ENCODE data around the gene ABI1.

ABI1 gene

DNA sequence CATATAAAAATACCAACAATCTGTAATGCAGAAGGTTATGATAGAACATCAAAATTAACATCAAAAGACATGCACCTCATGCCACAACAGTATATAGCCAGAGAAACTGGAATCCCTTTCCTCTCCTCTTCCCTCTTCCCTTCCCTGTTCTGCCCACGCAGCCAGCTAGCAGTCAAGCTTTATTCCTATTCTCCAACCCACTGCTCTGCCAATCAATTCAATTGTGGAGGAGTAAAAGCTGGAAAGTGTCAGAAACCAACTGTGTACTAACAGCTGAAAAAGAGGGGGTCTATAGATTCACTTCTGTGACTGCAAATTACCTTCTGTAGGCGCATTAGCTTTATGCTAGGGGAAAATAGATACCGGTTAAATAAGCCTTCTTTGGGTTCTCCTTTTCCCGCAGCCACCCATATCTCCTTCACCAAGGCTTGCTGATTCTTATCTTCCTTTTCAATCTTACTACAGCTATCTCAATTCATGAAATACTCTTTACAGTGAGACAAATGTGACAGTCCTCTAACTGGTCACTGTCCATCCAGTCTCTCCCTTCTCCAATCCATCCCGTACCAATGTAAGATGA is 16.3 kb downstream of the ABI1 start:
- DNase-seq = no peak
- Histone ChIP-seq H3K79me1 (replicated peaks; ENCODE audit: low read length, poor library complexity, severe bottlenecking) (peaks cover 9% of the 10 kb centered on the region), H3K4me1 (ENCODE audit: control insufficient read depth, insufficient read depth, low read depth, low read length) (no peaks in the 10 kb centered on the region), H2AFZ (ENCODE audit: low read depth, low read length) (no peak overlapping the region), H3K9ac (ENCODE audit: low read length) (no peak overlapping the region), H3K18ac (ENCODE audit: low read depth in 1 of 2, low read length in 2 of 2) (no peak overlapping the region), H2BK12ac (ENCODE audit: low read length in 2 of 2) (no peak overlapping the region), H3K23ac (ENCODE audit: low read length in 2 of 2) (no peak overlapping the region), H3K4me2 (ENCODE audit: low read length, poor library complexity, severe bottlenecking) (no peak overlapping the region), H2BK5ac (ENCODE audit: low read depth, low read length, poor library complexity, severe bottlenecking) (no peak overlapping the region), H4K91ac (ENCODE audit: low read length) (no peak overlapping the region), H3K14ac (ENCODE audit: low read length in 2 of 2) (no peak overlapping the region), H2BK15ac (ENCODE audit: low read depth, poor library complexity, severe bottlenecking) (no peak overlapping the region), H2AK5ac (ENCODE audit: low read length, severe bottlenecking) (no peak overlapping the region), H3K4ac (ENCODE audit: low read depth in 1 of 2, low read length in 2 of 2) (no peak overlapping the region), H3K27me3 (ENCODE audit: control insufficient read depth in 1 of 2, insufficient read depth in 1 of 2, low read length in 2 of 2) (no peaks in the 10 kb centered on the region), H3K36me3 (ENCODE audit: control insufficient read depth in 1 of 2, insufficient read depth in 2 of 2, low read depth in 1 of 2, low read length in 2 of 2) (no peaks in the 10 kb centered on the region), H3K27ac (ENCODE audit: low read length, poor library complexity, severe bottlenecking) (no peak overlapping the region), H4K8ac (ENCODE audit: low read length) (no peak overlapping the region), H2BK120ac (ENCODE audit: low read depth, low read length) (no peak overlapping the region), H3K9me3 (ENCODE audit: control insufficient read depth, low read length) (no peaks in the 10 kb centered on the region), H3K4me3 (ENCODE audit: insufficient read depth in 1 of 2, low read depth in 1 of 2, low read length in 2 of 2) (no peak overlapping the region)
- 55% methylated on average over 3 of the region's 5 CpGs for WGBS

DNA sequence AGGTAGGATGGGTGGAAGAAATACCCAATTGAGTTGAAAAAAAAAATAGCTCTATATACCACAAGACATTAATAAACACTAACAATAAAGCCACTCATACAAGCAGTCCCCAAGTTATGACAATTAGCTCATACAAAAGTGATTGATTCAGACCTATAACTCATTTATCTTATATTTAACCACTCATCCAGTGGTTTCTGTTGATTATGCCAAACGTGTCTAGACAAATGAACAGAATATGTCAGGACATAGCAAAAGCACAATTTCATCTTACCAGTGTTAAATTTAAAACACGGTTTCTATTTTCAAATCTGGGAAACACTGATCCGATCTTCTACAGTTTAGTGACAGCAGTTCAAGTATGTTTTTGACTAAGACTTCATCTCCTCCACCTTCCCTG is 17.0 kb downstream of the ABI1 start:
- H2BK15ac ChIP-seq (ENCODE audit: low read depth, poor library complexity, severe bottlenecking) = no peak overlapping the region
- H2BK120ac ChIP-seq (ENCODE audit: low read depth, low read length) = no peak overlapping the region
- H3K4ac ChIP-seq (ENCODE audit: low read depth in 1 of 2, low read length in 2 of 2) = no peak overlapping the region
- DNase-seq = no peak
- no peak overlapping the region for H2AK5ac ChIP-seq (ENCODE audit: low read length, severe bottlenecking)
- H3K4me1 ChIP-seq (ENCODE audit: control insufficient read depth, insufficient read depth, low read depth, low read length) = no peaks in the 10 kb centered on the region
- no peak overlapping the region for H2AFZ ChIP-seq (ENCODE audit: low read depth, low read length)
- no peak overlapping the region for H3K4me3 ChIP-seq (ENCODE audit: insufficient read depth in 1 of 2, low read depth in 1 of 2, low read length in 2 of 2)
- H3K36me3 ChIP-seq (ENCODE audit: control insufficient read depth in 1 of 2, insufficient read depth in 2 of 2, low read depth in 1 of 2, low read length in 2 of 2) = no peaks in the 10 kb centered on the region
- no peak overlapping the region for H3K23ac ChIP-seq (ENCODE audit: low read length in 2 of 2)
- peaks cover 9% of the 10 kb centered on the region for H3K79me1 ChIP-seq (replicated peaks; ENCODE audit: low read length, poor library complexity, severe bottlenecking)
- no peak overlapping the region for H2BK12ac ChIP-seq (ENCODE audit: low read length in 2 of 2)
- no peaks in the 10 kb centered on the region for H3K9me3 ChIP-seq (ENCODE audit: control insufficient read depth, low read length)
- no peak overlapping the region for H3K14ac ChIP-seq (ENCODE audit: low read length in 2 of 2)
- no peak overlapping the region for H4K8ac ChIP-seq (ENCODE audit: low read length)
- WGBS = 60% methylated on average over 3 of the region's 3 CpGs
- no peak overlapping the region for H3K9ac ChIP-seq (ENCODE audit: low read length)
- no peak overlapping the region for H3K4me2 ChIP-seq (ENCODE audit: low read length, poor library complexity, severe bottlenecking)
- no peak overlapping the region for H3K18ac ChIP-seq (ENCODE audit: low read depth in 1 of 2, low read length in 2 of 2)
- no peak overlapping the region for H2BK5ac ChIP-seq (ENCODE audit: low read depth, low read length, poor library complexity, severe bottlenecking)
- no peak overlapping the region for H4K91ac ChIP-seq (ENCODE audit: low read length)
- no peak overlapping the region for H3K27ac ChIP-seq (ENCODE audit: low read length, poor library complexity, severe bottlenecking)
- no peaks in the 10 kb centered on the region for H3K27me3 ChIP-seq (ENCODE audit: control insufficient read depth in 1 of 2, insufficient read depth in 1 of 2, low read length in 2 of 2)

DNA sequence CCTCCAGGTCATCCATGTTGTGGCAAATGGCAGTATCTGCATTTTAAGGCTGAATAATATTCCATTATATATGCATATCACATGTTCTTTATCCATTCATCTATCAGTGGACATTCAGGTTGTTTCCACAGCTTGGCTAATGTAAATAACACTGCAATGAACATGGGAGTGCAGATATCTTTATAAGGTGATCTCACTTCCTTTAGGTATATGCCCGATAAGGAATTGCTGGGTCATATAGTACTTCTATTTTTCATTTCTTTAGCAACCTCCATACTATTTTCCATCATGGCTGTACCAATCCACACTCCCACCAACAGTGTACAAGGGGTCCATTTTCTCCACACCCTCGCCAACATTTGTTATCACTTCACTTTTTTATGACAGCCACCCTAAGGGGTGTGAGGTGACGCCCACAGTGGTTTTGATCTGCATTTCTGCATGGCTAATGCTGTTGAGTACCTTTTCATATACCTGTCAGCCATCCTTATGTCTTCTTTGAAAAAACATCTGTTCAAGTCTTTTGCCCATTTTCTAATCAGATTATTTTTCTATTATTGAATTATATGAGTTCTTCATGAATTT is 18.9 kb downstream of the ABI1 start:
- Histone ChIP-seq H3K4ac (ENCODE audit: low read depth in 1 of 2, low read length in 2 of 2) (no peak overlapping the region), H3K79me1 (replicated peaks; ENCODE audit: low read length, poor library complexity, severe bottlenecking) (peaks cover 8% of the 10 kb centered on the region), H4K8ac (ENCODE audit: low read length) (no peak overlapping the region), H3K23ac (ENCODE audit: low read length in 2 of 2) (no peak overlapping the region), H3K9me3 (ENCODE audit: control insufficient read depth, low read length) (no peaks in the 10 kb centered on the region), H3K4me1 (ENCODE audit: control insufficient read depth, insufficient read depth, low read depth, low read length) (no peaks in the 10 kb centered on the region), H3K36me3 (ENCODE audit: control insufficient read depth in 1 of 2, insufficient read depth in 2 of 2, low read depth in 1 of 2, low read length in 2 of 2) (no peaks in the 10 kb centered on the region), H3K9ac (ENCODE audit: low read length) (no peak overlapping the region), H4K91ac (ENCODE audit: low read length) (no peak overlapping the region), H2AK5ac (ENCODE audit: low read length, severe bottlenecking) (no peak overlapping the region), H2BK120ac (ENCODE audit: low read depth, low read length) (no peak overlapping the region), H2BK5ac (ENCODE audit: low read depth, low read length, poor library complexity, severe bottlenecking) (no peak overlapping the region), H2BK15ac (ENCODE audit: low read depth, poor library complexity, severe bottlenecking) (no peak overlapping the region), H2AFZ (ENCODE audit: low read depth, low read length) (no peak overlapping the region), H3K27me3 (ENCODE audit: control insufficient read depth in 1 of 2, insufficient read depth in 1 of 2, low read length in 2 of 2) (no peaks in the 10 kb centered on the region), H3K27ac (ENCODE audit: low read length, poor library complexity, severe bottlenecking) (no peak overlapping the region), H3K4me3 (ENCODE audit: insufficient read depth in 1 of 2, low read depth in 1 of 2, low read length in 2 of 2) (no peak overlapping the region), H2BK12ac (ENCODE audit: low read length in 2 of 2) (no peak overlapping the region), H3K4me2 (ENCODE audit: low read length, poor library complexity, severe bottlenecking) (no peak overlapping the region), H3K14ac (ENCODE audit: low read length in 2 of 2) (no peak overlapping the region), H3K18ac (ENCODE audit: low read depth in 1 of 2, low read length in 2 of 2) (no peak overlapping the region)
- WGBS = 66% methylated on average over 3 of the region's 3 CpGs
- DNase-seq = no peak

DNA sequence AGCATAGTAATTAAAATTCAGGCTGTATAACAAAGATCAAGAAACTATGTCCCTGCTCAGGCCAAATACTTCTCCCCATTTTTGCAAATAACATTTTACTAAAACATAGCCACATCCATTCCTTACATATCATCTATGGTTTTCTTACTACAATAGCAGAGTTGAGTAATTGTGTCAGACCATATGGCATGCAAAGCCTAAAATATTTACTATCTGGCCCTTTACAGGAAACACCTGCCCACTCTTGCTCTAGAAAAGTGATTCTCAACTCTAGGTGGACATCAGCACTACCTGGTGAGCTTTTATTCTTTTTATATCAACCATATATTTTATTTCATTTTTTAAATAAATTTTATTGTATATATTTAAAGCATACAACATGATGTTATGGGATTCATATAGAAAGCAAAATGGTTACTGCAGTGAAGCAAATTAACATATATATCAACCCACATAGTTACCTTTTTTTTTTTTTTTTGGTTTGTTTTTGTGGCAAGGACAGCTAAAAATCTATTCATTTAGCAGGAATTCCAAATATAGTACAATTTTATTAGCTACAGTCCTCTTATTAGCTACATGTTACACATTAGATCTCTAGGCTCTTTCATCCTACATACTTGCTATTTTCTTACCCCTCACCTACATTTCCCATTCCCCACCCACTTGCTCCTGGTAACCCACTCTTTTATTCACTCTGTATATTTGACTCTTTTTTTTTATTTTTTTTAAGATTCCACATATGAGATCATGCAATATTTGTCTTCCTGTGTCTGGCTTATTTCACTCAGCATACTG is 19.6 kb downstream of the ABI1 start:
- no peak overlapping the region for H3K4me2 ChIP-seq (ENCODE audit: low read length, poor library complexity, severe bottlenecking)
- no peak overlapping the region for H3K18ac ChIP-seq (ENCODE audit: low read depth in 1 of 2, low read length in 2 of 2)
- H3K9me3 ChIP-seq (ENCODE audit: control insufficient read depth, low read length) = no peaks in the 10 kb centered on the region
- H2BK15ac ChIP-seq (ENCODE audit: low read depth, poor library complexity, severe bottlenecking) = no peak overlapping the region
- no peak overlapping the region for H3K27ac ChIP-seq (ENCODE audit: low read length, poor library complexity, severe bottlenecking)
- no peak overlapping the region for H2BK5ac ChIP-seq (ENCODE audit: low read depth, low read length, poor library complexity, severe bottlenecking)
- H3K36me3 ChIP-seq (ENCODE audit: control insufficient read depth in 1 of 2, insufficient read depth in 2 of 2, low read depth in 1 of 2, low read length in 2 of 2) = no peaks in the 10 kb centered on the region
- no peak overlapping the region for H2BK120ac ChIP-seq (ENCODE audit: low read depth, low read length)
- no peak for DNase-seq
- no peaks in the 10 kb centered on the region for H3K4me1 ChIP-seq (ENCODE audit: control insufficient read depth, insufficient read depth, low read depth, low read length)
- peak overlapping the region; percentile 14 for H3K9ac ChIP-seq (ENCODE audit: low read length)
- H2AFZ ChIP-seq (ENCODE audit: low read depth, low read length) = no peak overlapping the region
- H2BK12ac ChIP-seq (ENCODE audit: low read length in 2 of 2) = no peak overlapping the region
- H3K23ac ChIP-seq (ENCODE audit: low read length in 2 of 2) = no peak overlapping the region
- H4K91ac ChIP-seq (ENCODE audit: low read length) = no peak overlapping the region
- no peak overlapping the region for H3K4me3 ChIP-seq (ENCODE audit: insufficient read depth in 1 of 2, low read depth in 1 of 2, low read length in 2 of 2)
- no peak overlapping the region for H4K8ac ChIP-seq (ENCODE audit: low read length)
- no peaks in the 10 kb centered on the region for H3K27me3 ChIP-seq (ENCODE audit: control insufficient read depth in 1 of 2, insufficient read depth in 1 of 2, low read length in 2 of 2)
- H3K79me1 ChIP-seq (replicated peaks; ENCODE audit: low read length, poor library complexity, severe bottlenecking) = peaks cover 6% of the 10 kb centered on the region
- no peak overlapping the region for H2AK5ac ChIP-seq (ENCODE audit: low read length, severe bottlenecking)
- no peak overlapping the region for H3K4ac ChIP-seq (ENCODE audit: low read depth in 1 of 2, low read length in 2 of 2)
- H3K14ac ChIP-seq (ENCODE audit: low read length in 2 of 2) = no peak overlapping the region

Data from mesenchymal stem cell (in vitro differentiated cells and primary cell).